VCaP (cell line): Measurements from ENCODE around the gene GNA12.

ENCODE experiments used
- H3K27ac ChIP-seq: fragments of 450-650 bp; 2 replicates; pipeline ENCODE4 v1.5.1; 2017
- TF ChIP-seq, protein P1 (sequence below): fragments of 450-650 bp; conservative IDR thresholded peaks from 2 replicates; pipeline ENCODE4 v1.5.1; 2017; ENCODE audit warnings: mild to moderate bottlenecking, moderate library complexity

GNA12 gene

GRCh38 chr7:2710901-2711551 lies 133.1 kb downstream of the GNA12 start:
- no peak overlapping the region for H3K27ac ChIP-seq

GRCh38 chr7:2710286-2710655 lies 133.8 kb downstream of the GNA12 start:
- H3K27ac ChIP-seq = no peak overlapping the region
- TF ChIP-seq, protein P1, sequence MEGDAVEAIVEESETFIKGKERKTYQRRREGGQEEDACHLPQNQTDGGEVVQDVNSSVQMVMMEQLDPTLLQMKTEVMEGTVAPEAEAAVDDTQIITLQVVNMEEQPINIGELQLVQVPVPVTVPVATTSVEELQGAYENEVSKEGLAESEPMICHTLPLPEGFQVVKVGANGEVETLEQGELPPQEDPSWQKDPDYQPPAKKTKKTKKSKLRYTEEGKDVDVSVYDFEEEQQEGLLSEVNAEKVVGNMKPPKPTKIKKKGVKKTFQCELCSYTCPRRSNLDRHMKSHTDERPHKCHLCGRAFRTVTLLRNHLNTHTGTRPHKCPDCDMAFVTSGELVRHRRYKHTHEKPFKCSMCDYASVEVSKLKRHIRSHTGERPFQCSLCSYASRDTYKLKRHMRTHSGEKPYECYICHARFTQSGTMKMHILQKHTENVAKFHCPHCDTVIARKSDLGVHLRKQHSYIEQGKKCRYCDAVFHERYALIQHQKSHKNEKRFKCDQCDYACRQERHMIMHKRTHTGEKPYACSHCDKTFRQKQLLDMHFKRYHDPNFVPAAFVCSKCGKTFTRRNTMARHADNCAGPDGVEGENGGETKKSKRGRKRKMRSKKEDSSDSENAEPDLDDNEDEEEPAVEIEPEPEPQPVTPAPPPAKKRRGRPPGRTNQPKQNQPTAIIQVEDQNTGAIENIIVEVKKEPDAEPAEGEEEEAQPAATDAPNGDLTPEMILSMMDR = no peak

More at GRCh38 chr7:2710901-2711551, 133.1 kb downstream of the GNA12 start:
- TF ChIP-seq, protein P1 = no peak

DNA sequence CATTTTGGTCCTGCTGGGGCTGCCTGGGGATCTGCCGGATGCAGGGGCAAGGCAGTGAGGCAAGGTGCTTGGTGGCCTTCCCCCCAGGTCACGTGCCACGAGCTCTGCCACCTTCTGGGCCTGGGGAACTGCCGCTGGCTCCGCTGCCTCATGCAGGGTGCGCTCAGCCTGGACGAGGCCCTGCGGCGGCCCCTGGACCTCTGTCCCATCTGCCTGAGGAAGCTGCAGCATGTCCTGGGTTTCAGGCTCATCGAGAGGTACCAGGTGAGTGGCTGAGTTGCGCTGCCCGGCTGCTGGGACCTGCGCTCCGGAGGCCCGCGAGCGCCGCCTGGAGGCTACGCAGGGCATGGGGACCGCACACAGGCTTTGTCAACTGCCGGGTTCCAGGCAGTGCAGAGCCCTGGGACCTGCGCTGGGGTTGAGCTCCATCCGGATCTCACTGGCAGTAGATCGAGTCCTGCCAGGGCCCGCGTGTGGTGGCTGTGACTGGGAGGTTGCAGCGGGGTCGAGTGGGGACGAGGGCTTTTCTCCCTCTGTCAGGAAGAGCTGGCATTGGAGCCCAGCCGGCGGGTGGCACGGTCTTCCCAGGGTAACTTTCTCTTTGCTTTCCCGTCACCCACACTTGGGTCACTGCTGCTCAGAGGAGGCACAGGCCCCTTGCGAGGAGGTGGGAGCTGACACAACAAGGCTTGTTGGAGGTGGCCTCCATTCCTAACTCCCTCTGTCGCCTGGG lies 134.4 kb downstream of the GNA12 start:
- TF ChIP-seq, protein P1 = no peak
- H3K27ac ChIP-seq = no peak overlapping the region

GRCh38 chr7:2708547-2709310 lies 135.4 kb downstream of the GNA12 start:
- TF ChIP-seq, protein P1 = no peak
- H3K27ac ChIP-seq = no peak overlapping the region

DNA sequence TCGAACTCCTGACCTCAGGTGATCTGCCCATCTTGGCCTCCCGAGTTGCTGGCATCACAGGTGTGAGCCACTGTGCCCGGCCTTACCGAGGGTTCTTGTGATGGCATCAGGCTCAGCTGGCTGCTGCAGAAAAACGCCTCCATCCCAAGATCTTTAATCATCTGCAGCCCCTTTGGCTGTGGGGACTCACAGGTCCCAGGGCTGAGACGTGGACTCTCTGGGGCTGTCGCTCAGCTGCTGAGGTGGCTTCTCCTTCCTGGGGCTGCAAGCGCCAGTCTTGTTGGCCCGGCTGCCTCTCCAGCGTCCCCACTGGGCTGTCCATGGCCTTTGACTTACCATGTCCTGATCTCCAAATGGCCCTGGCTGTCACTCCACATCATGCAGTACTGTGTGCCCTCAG lies 136.1 kb downstream of the GNA12 start:
- H3K27ac ChIP-seq = no peak overlapping the region
- TF ChIP-seq, protein P1 = no peak

DNA sequence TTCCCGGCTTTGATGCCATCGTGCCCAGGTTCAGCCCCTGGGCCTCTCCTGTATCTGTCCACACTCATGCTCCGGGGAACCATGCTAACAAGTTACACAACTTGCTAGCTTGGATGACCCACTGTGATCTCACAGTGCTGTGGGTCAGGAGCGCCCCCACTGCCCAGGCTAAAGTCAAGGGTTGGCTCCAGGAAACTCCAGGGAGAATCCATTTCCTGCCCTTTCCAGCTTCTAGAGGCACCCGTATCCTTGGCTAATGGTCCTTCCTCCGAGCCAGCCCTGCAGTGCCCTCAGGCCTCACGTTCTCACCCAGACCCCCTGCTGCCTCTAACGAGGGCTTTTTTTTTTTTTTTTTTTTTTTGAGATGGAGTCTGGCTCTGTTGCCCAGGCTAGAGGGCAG lies 136.6 kb downstream of the GNA12 start:
- H3K27ac ChIP-seq = no peak overlapping the region
- TF ChIP-seq, protein P1 = no peak

- no peak overlapping the region for H3K27ac ChIP-seq
- TF ChIP-seq, protein P1 = no peak
Measured at GRCh38 chr7:2706685-2707126, 137.4 kb downstream of the GNA12 start.
